Measurements from ENCODE around the gene NRG3.

NRG3 gene

GRCh38 chr10:82856957-82857613, 982.1 kb downstream of the NRG3 start:
- no peak for TF ChIP-seq ZNF610 (tag by site-specific recombination; IDR thresholded peaks at IDR 0.05; ENCODE audit: borderline replicate concordance)
- no peak for TF ChIP-seq ZNF221 (tag by site-specific recombination; IDR thresholded peaks at IDR 0.05; ENCODE audit: borderline replicate concordance)
- TF ChIP-seq KLF1 (tag by site-specific recombination; IDR thresholded peaks at IDR 0.05): no peak
- no peak for TF ChIP-seq ZFP41 (tag by site-specific recombination; IDR thresholded peaks at IDR 0.05; ENCODE audit: borderline replicate concordance)
- no peak for TF ChIP-seq MZF1 (tag by site-specific recombination; IDR thresholded peaks at IDR 0.05; ENCODE audit: borderline replicate concordance)
- no peak for TF ChIP-seq HOXA7 (CRISPR knock-in tag; IDR thresholded peaks at IDR 0.05; ENCODE audit: borderline replicate concordance)
- no peak for TF ChIP-seq GLIS2 (tag by site-specific recombination; IDR thresholded peaks at IDR 0.05)
- TF ChIP-seq ZNF548 (tag by site-specific recombination; IDR thresholded peaks at IDR 0.05): no peak
- no peak for TF ChIP-seq ZNF677 (tag by site-specific recombination; IDR thresholded peaks at IDR 0.05)
- no peak for TF ChIP-seq ZNF398 (tag by site-specific recombination; IDR thresholded peaks at IDR 0.05)
- no peak for TF ChIP-seq ZNF558 (tag by site-specific recombination; IDR thresholded peaks at IDR 0.05)
- no peak for TF ChIP-seq ZSCAN4 (tag by site-specific recombination; IDR thresholded peaks at IDR 0.05)
- Histone ChIP-seq H3K9me3 (ENCODE audit: control insufficient read depth, insufficient read depth, low read depth, low read length) (no peaks in the 10 kb centered on the region), H3K4me1 (ENCODE audit: control insufficient read depth, insufficient read depth, low read length) (no peaks in the 10 kb centered on the region), H3K27ac (ENCODE audit: extremely low read depth, low read depth, low read length) (no peak overlapping the region), H3K4me3 (ENCODE audit: low read depth, low read length) (no peak overlapping the region), H3K36me3 (ENCODE audit: control insufficient read depth in 2 of 2, insufficient read depth in 1 of 2, low read length in 2 of 2) (no peaks in the 10 kb centered on the region)
- POLR2A ChIA-PET: no interaction called here
- CTCF ChIA-PET: no interaction called here

GRCh38 chr10:82861889-82862288, 986.9 kb downstream of the NRG3 start:
- H3K36me3 ChIP-seq (ENCODE audit: control insufficient read depth in 2 of 2, insufficient read depth in 1 of 2, low read length in 2 of 2): no peaks in the 10 kb centered on the region
- H3K9me3 ChIP-seq (ENCODE audit: control insufficient read depth, insufficient read depth, low read depth, low read length): no peaks in the 10 kb centered on the region
- no peak for TF ChIP-seq GLI4 (tag by site-specific recombination; IDR thresholded peaks at IDR 0.05)
- no peak for TF ChIP-seq GFI1B (tag by site-specific recombination; IDR thresholded peaks at IDR 0.05)
- no peak for TF ChIP-seq ZNF529 (tag by site-specific recombination; IDR thresholded peaks at IDR 0.05; ENCODE audit: insufficient replicate concordance)
- no peak for TF ChIP-seq ZNF623 (tag by site-specific recombination; IDR thresholded peaks at IDR 0.05)
- TF ChIP-seq TSHZ1 (tag by site-specific recombination; IDR thresholded peaks at IDR 0.05; ENCODE audit: borderline replicate concordance): no peak
- no peak for TF ChIP-seq ZXDB (tag by site-specific recombination; IDR thresholded peaks at IDR 0.05)
- no peak for TF ChIP-seq ZNF16 (tag by site-specific recombination; IDR thresholded peaks at IDR 0.05; ENCODE audit: low read depth)
- TF ChIP-seq ZNF704 (tag by site-specific recombination; IDR thresholded peaks at IDR 0.05): no peak
- no peak for TF ChIP-seq ZFP41 (tag by site-specific recombination; IDR thresholded peaks at IDR 0.05; ENCODE audit: borderline replicate concordance)
- no peak for TF ChIP-seq ZBTB44 (tag by site-specific recombination; IDR thresholded peaks at IDR 0.05)
- TF ChIP-seq BCL11A (tag by site-specific recombination; IDR thresholded peaks at IDR 0.05; ENCODE audit: low read depth): no peak
- no peak for TF ChIP-seq ZNF560 (tag by site-specific recombination; IDR thresholded peaks at IDR 0.05; ENCODE audit: borderline replicate concordance)
- ChIA-PET CTCF (no interaction called here), POLR2A (no interaction called here)
- H3K4me1 ChIP-seq (ENCODE audit: control insufficient read depth, insufficient read depth, low read length): no peaks in the 10 kb centered on the region
- H3K4me3 ChIP-seq (ENCODE audit: low read depth, low read length): no peak overlapping the region
- no peak overlapping the region for H3K27ac ChIP-seq (ENCODE audit: extremely low read depth, low read depth, low read length)

Measured in HEK293 (cell line).